Body of pancreas (tissue), 4 donors: ENCODE data around the gene MYMX.

ENCODE experiments used
- POLR2A ChIP-seq, 3 donors: fragments of 450-650 bp; IDR thresholded peaks; one replicate each; pipeline ENCODE4 v1.6.1; 2016; ENCODE audit warnings: antibody characterized with exemption in 3 of 3, mild to moderate bottlenecking in 2 of 3
- TF ChIP-seq, protein P1 (sequence below), 7 experiments: fragments of 450-650 bp in 4 of 7; fragments of 200-600 bp in 3 of 7; sonication (generic) in 3 of 7; IDR thresholded peaks; one replicate each; pipeline ENCODE4 v1.5.1; 2016 to 2019; ENCODE audit warnings: antibody characterized with exemption in 7 of 7

- TF ChIP-seq, protein P1, sequence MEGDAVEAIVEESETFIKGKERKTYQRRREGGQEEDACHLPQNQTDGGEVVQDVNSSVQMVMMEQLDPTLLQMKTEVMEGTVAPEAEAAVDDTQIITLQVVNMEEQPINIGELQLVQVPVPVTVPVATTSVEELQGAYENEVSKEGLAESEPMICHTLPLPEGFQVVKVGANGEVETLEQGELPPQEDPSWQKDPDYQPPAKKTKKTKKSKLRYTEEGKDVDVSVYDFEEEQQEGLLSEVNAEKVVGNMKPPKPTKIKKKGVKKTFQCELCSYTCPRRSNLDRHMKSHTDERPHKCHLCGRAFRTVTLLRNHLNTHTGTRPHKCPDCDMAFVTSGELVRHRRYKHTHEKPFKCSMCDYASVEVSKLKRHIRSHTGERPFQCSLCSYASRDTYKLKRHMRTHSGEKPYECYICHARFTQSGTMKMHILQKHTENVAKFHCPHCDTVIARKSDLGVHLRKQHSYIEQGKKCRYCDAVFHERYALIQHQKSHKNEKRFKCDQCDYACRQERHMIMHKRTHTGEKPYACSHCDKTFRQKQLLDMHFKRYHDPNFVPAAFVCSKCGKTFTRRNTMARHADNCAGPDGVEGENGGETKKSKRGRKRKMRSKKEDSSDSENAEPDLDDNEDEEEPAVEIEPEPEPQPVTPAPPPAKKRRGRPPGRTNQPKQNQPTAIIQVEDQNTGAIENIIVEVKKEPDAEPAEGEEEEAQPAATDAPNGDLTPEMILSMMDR (IDR thresholded peaks at IDR 0.05), result no peak
- TF ChIP-seq POLR2A (IDR thresholded peaks at IDR 0.05), result no peak
These were observed 44.9 kb downstream of the MYMX start for GRCh38 chr6:44261581-44261980.
